HEK293 (cell line): ENCODE data around the gene RCOR1.

Source experiments
- CTCF ChIP-seq: fragments of 450-650 bp; formaldehyde crosslinking; IDR thresholded peaks from 2 replicates; pipeline ENCODE4 v1.5.1; 2016; ENCODE audit warnings: missing biosample characterization, missing genetic modification characterization
- SP7 ChIP-seq: fragments of 450-650 bp; formaldehyde crosslinking; IDR thresholded peaks from 2 replicates; pipeline ENCODE4 v1.5.1; 2016; ENCODE audit warnings: missing biosample characterization, missing genetic modification characterization
- ZNF112 ChIP-seq: fragments of 450-650 bp; formaldehyde crosslinking; IDR thresholded peaks from 2 replicates; pipeline ENCODE4 v1.5.0; 2017; ENCODE audit warnings: missing biosample characterization, missing genetic modification characterization
- ZNF121 ChIP-seq: fragments of 450-650 bp; formaldehyde crosslinking; IDR thresholded peaks from 2 replicates; pipeline ENCODE4 v1.5.1; 2016; ENCODE audit warnings: missing biosample characterization, missing genetic modification characterization
- ZNF202 ChIP-seq: fragments of 450-650 bp; formaldehyde crosslinking; IDR thresholded peaks from 2 replicates; pipeline ENCODE4 v1.5.1; 2016; ENCODE audit warnings: missing biosample characterization, missing genetic modification characterization, borderline replicate concordance
- ZNF248 ChIP-seq: fragments of 450-650 bp; formaldehyde crosslinking; IDR thresholded peaks from 2 replicates; pipeline ENCODE4 v1.5.1; 2017; ENCODE audit warnings: missing biosample characterization, missing genetic modification characterization
- ZNF274 ChIP-seq, 2 experiments: fragments of 200-500 bp in 1 of 2; fragments of 450-650 bp in 1 of 2; sonication (Bioruptor generic) in 1 of 2; formaldehyde crosslinking in 1 of 2; IDR thresholded peaks; 2 replicates each; pipeline versions ENCODE4 v1.5.1 to v1.6.1; 2014 to 2016; ENCODE audit warnings: borderline replicate concordance in 1 of 2, inconsistent platforms in 1 of 2, low read length in 1 of 2, missing biosample characterization in 1 of 2, missing genetic modification characterization in 1 of 2
- ZNF624 ChIP-seq: fragments of 450-650 bp; formaldehyde crosslinking; IDR thresholded peaks from 2 replicates; pipeline ENCODE4 v1.5.1; 2017; ENCODE audit warnings: missing biosample characterization, missing genetic modification characterization

- TF ChIP-seq ZNF624 (tag by site-specific recombination) (no peak), SP7 (no peak), ZNF274 (IDR thresholded peaks at IDR 0.05; ENCODE audit: low read length) (no peak), ZNF274 (tag by site-specific recombination; IDR thresholded peaks at IDR 0.05; ENCODE audit: borderline replicate concordance) (no peak), ZNF202 (tag by site-specific recombination) (no peak), ZNF112 (no peak), ZNF121 (tag by site-specific recombination) (no peak), CTCF (tag by site-specific recombination) (no peak), ZNF248 (tag by site-specific recombination) (no peak)
Measured at GRCh38 chr14:102696856-102697495, 104.5 kb downstream of the RCOR1 start.
